ENCODE data around the gene TNP1. TPM values are rescaled to one million over a fixed set of nuclear protein-coding genes. Genes with fewer than 3 reads are reported as not detected.

TNP1 gene
- total and polyA plus RNA-seq, 4 donors: not detected

DNA sequence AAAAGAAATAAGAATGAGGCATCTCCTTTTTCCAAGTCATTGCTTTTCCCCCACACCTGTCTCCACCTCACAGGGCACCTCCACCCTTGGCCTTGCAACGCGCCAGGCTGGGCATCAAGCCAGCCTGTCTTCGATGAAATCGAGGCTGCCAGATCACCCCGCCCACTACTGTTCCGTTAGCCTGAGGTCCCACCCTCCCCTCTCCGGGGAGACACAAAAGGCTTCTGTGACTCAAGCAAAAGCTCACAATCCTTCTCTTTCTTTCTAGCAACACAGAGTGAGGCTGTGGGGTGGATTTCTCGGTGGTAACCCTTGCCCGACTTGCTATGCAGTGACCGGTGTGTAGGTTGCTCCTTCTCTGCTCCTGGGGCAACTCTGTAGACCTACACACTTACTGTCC lies 9.9 kb downstream of the TNP1 start:
- Histone ChIP-seq H3K9me3 (ENCODE audit: control insufficient read depth in 4 of 4, low read length in 3 of 4) (no peaks in the 10 kb centered on the region), H3K4me1 (ENCODE audit: control insufficient read depth in 4 of 4, insufficient read depth in 4 of 4, low read length in 3 of 4) (no peaks in the 10 kb centered on the region), H3K9ac (ENCODE audit: low read depth in 1 of 2, low read length in 2 of 2) (no peak overlapping the region), H3K27me3 (ENCODE audit: control insufficient read depth in 4 of 4, insufficient read depth in 4 of 4, low read length in 3 of 4) (no peaks in the 10 kb centered on the region), H3K27ac (ENCODE audit: low read depth in 1 of 2, low read length in 2 of 2) (no peak overlapping the region), H3K4me3 (ENCODE audit: low read depth in 1 of 3, low read length in 3 of 3) (no peak overlapping the region), H3K36me3 (ENCODE audit: control insufficient read depth in 4 of 4, insufficient read depth in 3 of 4, low read depth in 1 of 4, low read length in 3 of 4) (no peaks in the 10 kb centered on the region)
- no peak for TF ChIP-seq SP1 (IDR thresholded peaks at IDR 0.05)
- TF ChIP-seq NR2F2 (IDR thresholded peaks at IDR 0.05): no peak
- 81% methylated on average over 10 of the region's 10 CpGs for WGBS
- no peak for DNase-seq (ENCODE audit: low spot score)

DNA sequence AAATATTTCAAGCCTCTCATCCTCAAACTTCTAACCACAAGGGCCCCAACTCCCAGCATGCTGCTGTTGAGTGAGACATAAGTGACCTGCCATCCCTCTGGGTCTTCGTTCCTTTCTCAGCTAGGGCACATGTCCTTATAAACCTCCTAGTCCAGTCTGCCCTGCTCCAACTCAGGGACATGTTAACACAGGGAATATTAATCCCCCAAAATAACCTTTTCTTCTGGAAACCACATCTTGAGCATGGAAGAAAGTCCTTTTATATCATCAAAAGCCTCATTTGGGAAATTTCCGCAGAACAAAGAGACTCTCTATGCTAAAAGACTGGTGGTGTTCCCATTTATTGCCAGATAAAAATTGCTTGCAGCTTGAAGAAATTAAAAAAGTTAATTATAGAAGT lies 14.4 kb downstream of the TNP1 start:
- no peak overlapping the region for H3K27ac ChIP-seq (ENCODE audit: low read depth in 1 of 2, low read length in 2 of 2)
- no peaks in the 10 kb centered on the region for H3K36me3 ChIP-seq (ENCODE audit: control insufficient read depth in 4 of 4, insufficient read depth in 3 of 4, low read depth in 1 of 4, low read length in 3 of 4)
- H3K27me3 ChIP-seq (ENCODE audit: control insufficient read depth in 4 of 4, insufficient read depth in 4 of 4, low read length in 3 of 4): no peaks in the 10 kb centered on the region
- TF ChIP-seq RAD21 (IDR thresholded peaks at IDR 0.05): no peak
- no peak for TF ChIP-seq NR2F2 (IDR thresholded peaks at IDR 0.05)
- no peak for TF ChIP-seq RXRA (IDR thresholded peaks at IDR 0.05)
- TF ChIP-seq, protein P1, sequence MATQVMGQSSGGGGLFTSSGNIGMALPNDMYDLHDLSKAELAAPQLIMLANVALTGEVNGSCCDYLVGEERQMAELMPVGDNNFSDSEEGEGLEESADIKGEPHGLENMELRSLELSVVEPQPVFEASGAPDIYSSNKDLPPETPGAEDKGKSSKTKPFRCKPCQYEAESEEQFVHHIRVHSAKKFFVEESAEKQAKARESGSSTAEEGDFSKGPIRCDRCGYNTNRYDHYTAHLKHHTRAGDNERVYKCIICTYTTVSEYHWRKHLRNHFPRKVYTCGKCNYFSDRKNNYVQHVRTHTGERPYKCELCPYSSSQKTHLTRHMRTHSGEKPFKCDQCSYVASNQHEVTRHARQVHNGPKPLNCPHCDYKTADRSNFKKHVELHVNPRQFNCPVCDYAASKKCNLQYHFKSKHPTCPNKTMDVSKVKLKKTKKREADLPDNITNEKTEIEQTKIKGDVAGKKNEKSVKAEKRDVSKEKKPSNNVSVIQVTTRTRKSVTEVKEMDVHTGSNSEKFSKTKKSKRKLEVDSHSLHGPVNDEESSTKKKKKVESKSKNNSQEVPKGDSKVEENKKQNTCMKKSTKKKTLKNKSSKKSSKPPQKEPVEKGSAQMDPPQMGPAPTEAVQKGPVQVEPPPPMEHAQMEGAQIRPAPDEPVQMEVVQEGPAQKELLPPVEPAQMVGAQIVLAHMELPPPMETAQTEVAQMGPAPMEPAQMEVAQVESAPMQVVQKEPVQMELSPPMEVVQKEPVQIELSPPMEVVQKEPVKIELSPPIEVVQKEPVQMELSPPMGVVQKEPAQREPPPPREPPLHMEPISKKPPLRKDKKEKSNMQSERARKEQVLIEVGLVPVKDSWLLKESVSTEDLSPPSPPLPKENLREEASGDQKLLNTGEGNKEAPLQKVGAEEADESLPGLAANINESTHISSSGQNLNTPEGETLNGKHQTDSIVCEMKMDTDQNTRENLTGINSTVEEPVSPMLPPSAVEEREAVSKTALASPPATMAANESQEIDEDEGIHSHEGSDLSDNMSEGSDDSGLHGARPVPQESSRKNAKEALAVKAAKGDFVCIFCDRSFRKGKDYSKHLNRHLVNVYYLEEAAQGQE (IDR thresholded peaks at IDR 0.05): no peak
- TF ChIP-seq FOXA2 (IDR thresholded peaks at IDR 0.05): no peak
- no peak for TF ChIP-seq HNF4G (IDR thresholded peaks at IDR 0.05)
- no peak overlapping the region for H3K9ac ChIP-seq (ENCODE audit: low read depth in 1 of 2, low read length in 2 of 2)
- H3K4me3 ChIP-seq (ENCODE audit: low read depth in 1 of 3, low read length in 3 of 3): no peak overlapping the region
- WGBS: 90% methylated on average over 2 of the region's 2 CpGs
- H3K9me3 ChIP-seq (ENCODE audit: control insufficient read depth in 4 of 4, low read length in 3 of 4): no peaks in the 10 kb centered on the region
- H3K4me1 ChIP-seq (ENCODE audit: control insufficient read depth in 4 of 4, insufficient read depth in 4 of 4, low read length in 3 of 4): no peaks in the 10 kb centered on the region
- DNase-seq (ENCODE audit: low spot score): no peak

DNA sequence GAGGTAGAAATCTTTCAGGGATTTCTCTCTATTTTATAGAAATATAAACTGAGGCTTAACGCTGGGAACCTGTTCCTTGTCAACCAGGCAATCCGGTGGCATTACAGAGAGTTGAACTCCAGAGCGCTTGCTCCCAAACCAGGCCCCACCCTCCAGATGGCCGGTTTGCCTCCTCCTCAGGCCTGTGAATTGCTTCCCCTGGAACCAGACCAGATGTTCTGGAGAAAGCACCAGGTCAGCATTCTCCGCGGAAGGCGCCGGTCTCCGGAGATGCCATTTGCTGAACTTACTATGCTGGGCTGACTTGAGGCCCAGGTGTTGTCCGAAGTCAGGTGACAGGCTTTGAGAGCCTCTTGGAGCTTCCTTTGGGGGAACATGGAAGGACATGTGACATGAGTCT lies 17.2 kb downstream of the TNP1 start:
- WGBS: 84% methylated on average over 10 of the region's 10 CpGs
- no peak overlapping the region for H3K4me3 ChIP-seq (ENCODE audit: low read depth in 1 of 3, low read length in 3 of 3)
- DNase-seq (ENCODE audit: low spot score): no peak
- no peak overlapping the region for H3K9ac ChIP-seq (ENCODE audit: low read depth in 1 of 2, low read length in 2 of 2)
- H3K27me3 ChIP-seq (ENCODE audit: control insufficient read depth in 4 of 4, insufficient read depth in 4 of 4, low read length in 3 of 4): no peaks in the 10 kb centered on the region
- H3K4me1 ChIP-seq (ENCODE audit: control insufficient read depth in 4 of 4, insufficient read depth in 4 of 4, low read length in 3 of 4): no peaks in the 10 kb centered on the region
- H3K27ac ChIP-seq (ENCODE audit: low read depth in 1 of 2, low read length in 2 of 2): no peak overlapping the region
- H3K9me3 ChIP-seq (ENCODE audit: control insufficient read depth in 4 of 4, low read length in 3 of 4): no peaks in the 10 kb centered on the region
- TF ChIP-seq FOXA1 (IDR thresholded peaks at IDR 0.05): no peak
- TF ChIP-seq JUND (IDR thresholded peaks at IDR 0.05): no peak
- H3K36me3 ChIP-seq (ENCODE audit: control insufficient read depth in 4 of 4, insufficient read depth in 3 of 4, low read depth in 1 of 4, low read length in 3 of 4): no peaks in the 10 kb centered on the region

DNA sequence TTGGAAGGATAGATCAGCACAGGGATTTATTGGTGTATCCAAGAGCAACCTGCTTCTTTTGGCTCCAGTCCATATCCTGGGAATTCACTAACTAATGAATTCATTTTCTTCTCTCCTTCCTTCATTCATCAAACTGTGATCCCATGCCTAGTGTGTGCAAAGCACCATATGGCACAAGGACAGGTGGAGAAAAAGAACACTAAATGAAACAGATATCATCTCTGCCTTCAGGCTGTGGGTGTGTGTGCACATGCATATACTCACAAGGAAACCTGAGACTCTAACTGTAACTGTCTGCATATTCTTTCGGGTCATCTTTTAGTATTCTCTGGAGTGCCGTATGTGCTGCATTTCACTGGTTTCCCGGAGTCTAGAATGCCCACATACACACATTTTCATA lies 20.2 kb downstream of the TNP1 start:
- Histone ChIP-seq H3K4me3 (ENCODE audit: low read depth in 1 of 3, low read length in 3 of 3) (no peak overlapping the region), H3K4me1 (ENCODE audit: control insufficient read depth in 4 of 4, insufficient read depth in 4 of 4, low read length in 3 of 4) (no peaks in the 10 kb centered on the region), H3K36me3 (ENCODE audit: control insufficient read depth in 4 of 4, insufficient read depth in 3 of 4, low read depth in 1 of 4, low read length in 3 of 4) (no peaks in the 10 kb centered on the region), H3K9me3 (ENCODE audit: control insufficient read depth in 4 of 4, low read length in 3 of 4) (no peaks in the 10 kb centered on the region), H3K27me3 (ENCODE audit: control insufficient read depth in 4 of 4, insufficient read depth in 4 of 4, low read length in 3 of 4) (no peaks in the 10 kb centered on the region), H3K9ac (ENCODE audit: low read depth in 1 of 2, low read length in 2 of 2) (no peak overlapping the region), H3K27ac (ENCODE audit: low read depth in 1 of 2, low read length in 2 of 2) (no peak overlapping the region)
- DNase-seq (ENCODE audit: low spot score): no peak
- no peak for TF ChIP-seq JUND (IDR thresholded peaks at IDR 0.05)
- TF ChIP-seq, protein P2, sequence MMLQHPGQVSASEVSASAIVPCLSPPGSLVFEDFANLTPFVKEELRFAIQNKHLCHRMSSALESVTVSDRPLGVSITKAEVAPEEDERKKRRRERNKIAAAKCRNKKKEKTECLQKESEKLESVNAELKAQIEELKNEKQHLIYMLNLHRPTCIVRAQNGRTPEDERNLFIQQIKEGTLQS (IDR thresholded peaks at IDR 0.05): no peak
- no peak for TF ChIP-seq SP1 (IDR thresholded peaks at IDR 0.05)
- TF ChIP-seq, protein P3, sequence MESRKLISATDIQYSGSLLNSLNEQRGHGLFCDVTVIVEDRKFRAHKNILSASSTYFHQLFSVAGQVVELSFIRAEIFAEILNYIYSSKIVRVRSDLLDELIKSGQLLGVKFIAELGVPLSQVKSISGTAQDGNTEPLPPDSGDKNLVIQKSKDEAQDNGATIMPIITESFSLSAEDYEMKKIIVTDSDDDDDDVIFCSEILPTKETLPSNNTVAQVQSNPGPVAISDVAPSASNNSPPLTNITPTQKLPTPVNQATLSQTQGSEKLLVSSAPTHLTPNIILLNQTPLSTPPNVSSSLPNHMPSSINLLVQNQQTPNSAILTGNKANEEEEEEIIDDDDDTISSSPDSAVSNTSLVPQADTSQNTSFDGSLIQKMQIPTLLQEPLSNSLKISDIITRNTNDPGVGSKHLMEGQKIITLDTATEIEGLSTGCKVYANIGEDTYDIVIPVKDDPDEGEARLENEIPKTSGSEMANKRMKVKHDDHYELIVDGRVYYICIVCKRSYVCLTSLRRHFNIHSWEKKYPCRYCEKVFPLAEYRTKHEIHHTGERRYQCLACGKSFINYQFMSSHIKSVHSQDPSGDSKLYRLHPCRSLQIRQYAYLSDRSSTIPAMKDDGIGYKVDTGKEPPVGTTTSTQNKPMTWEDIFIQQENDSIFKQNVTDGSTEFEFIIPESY (IDR thresholded peaks at IDR 0.05): no peak
- no peak for TF ChIP-seq HNF4A (conservative IDR thresholded peaks at IDR 0.05)
- TF ChIP-seq RXRA (IDR thresholded peaks at IDR 0.05): no peak
- no peak for TF ChIP-seq YY1 (IDR thresholded peaks at IDR 0.05)
- TF ChIP-seq NR2F2 (IDR thresholded peaks at IDR 0.05): no peak
- 95% methylated on average over 3 of the region's 3 CpGs for WGBS
